ENCODE results near the gene GLIS1. TPM values are rescaled to one million over a fixed set of nuclear protein-coding genes. Genes with fewer than 3 reads are reported as not detected.

The GLIS1 gene
- total RNA-seq, 1 donor from 2014 or later: 0.20 TPM

GRCh38 chr1:53590531-53591515, 148.1 kb downstream of the GLIS1 start:
- no peak for ATAC-seq

GRCh38 chr1:53590104-53590503, 148.9 kb downstream of the GLIS1 start:
- no peak for ATAC-seq

- no peak for ATAC-seq
Observed at GRCh38 chr1:53589043-53589887, 149.7 kb downstream of the GLIS1 start.

- ATAC-seq: no peak
Observed at GRCh38 chr1:53588053-53588779, 150.7 kb downstream of the GLIS1 start.

GRCh38 chr1:53587252-53587988, 151.5 kb downstream of the GLIS1 start:
- no peak for ATAC-seq

- ATAC-seq: no peak
Observed at GRCh38 chr1:53586765-53587164, 152.2 kb downstream of the GLIS1 start.

GRCh38 chr1:53585565-53585964, 153.4 kb downstream of the GLIS1 start:
- ATAC-seq: no peak

- no peak for ATAC-seq
Observed at GRCh38 chr1:53585129-53585528, 153.8 kb downstream of the GLIS1 start.

- no peak for ATAC-seq
Observed at GRCh38 chr1:53584777-53585107, 154.2 kb downstream of the GLIS1 start.

GRCh38 chr1:53583868-53584776, 154.8 kb downstream of the GLIS1 start:
- ATAC-seq: no peak

GRCh38 chr1:53583021-53583867, 155.7 kb downstream of the GLIS1 start:
- no peak for ATAC-seq

- ATAC-seq: no peak
Observed at GRCh38 chr1:53582211-53583020, 156.5 kb downstream of the GLIS1 start.

- no peak for ATAC-seq
Observed at GRCh38 chr1:53581476-53581875, 157.5 kb downstream of the GLIS1 start.

- ATAC-seq: no peak
Observed at GRCh38 chr1:53580739-53581475, 158.1 kb downstream of the GLIS1 start.

GRCh38 chr1:53580009-53580400, 159.0 kb downstream of the GLIS1 start:
- ATAC-seq: no peak

- no peak for ATAC-seq
Observed at GRCh38 chr1:53579221-53580008, 159.5 kb downstream of the GLIS1 start.

- ATAC-seq: no peak
Observed at GRCh38 chr1:53578358-53578757, 160.6 kb downstream of the GLIS1 start.

GRCh38 chr1:53577761-53578100, 161.2 kb downstream of the GLIS1 start:
- ATAC-seq: no peak

All from esophagus mucosa (tissue), 1 donor.